ENCODE measurements around the gene CBY1. TPM values are rescaled to one million over a fixed set of nuclear protein-coding genes. Genes with fewer than 3 reads are reported as not detected.

The CBY1 gene
- total and polyA plus RNA-seq, 10 of the 15 experiments (the other 5 are each of a cell fraction or from before 2014, with no cell fraction given) = 7.3 to 18.6 (median 11.9) TPM

- TF ChIP-seq FOXK2 (IDR thresholded peaks at IDR 0.05) (no peak), BHLHE40 (IDR thresholded peaks at IDR 0.05; ENCODE audit: borderline replicate concordance in 1 of 2, low read depth in 2 of 2, low read length in 1 of 2) (peak; percentile 93 to 99), ETV6 (conservative IDR thresholded peaks at IDR 0.05 in 1 of 2, IDR thresholded peaks at IDR 0.05 in 1 of 2; ENCODE audit: borderline replicate concordance in 1 of 2, low read depth in 1 of 2) (peak in 1 of 2 experiments; percentile 10; a peak in 1 of 4 replicates), BRCA1 (IDR thresholded peaks at IDR 0.05; ENCODE audit: low read depth, low read length) (peak; percentile 45; the same call in 1 of the 2 replicates), ZBTB4 (CRISPR knock-in tag; IDR thresholded peaks at IDR 0.05) (peak; percentile 69; the same call in 1 of the 2 replicates), JUND (IDR thresholded peaks at IDR 0.05; ENCODE audit: low read depth, low read length) (peak; percentile 95)
Observed at GRCh38 chr22:38700789-38701628, 44.6 kb downstream of the CBY1 start, which contains the start of gene JOSD1 (continued).
